Osteoblast (primary cell): ENCODE results near the gene COPRS. TPM values are rescaled to one million over a fixed set of nuclear protein-coding genes. Genes with fewer than 3 reads are reported as not detected.

Source experiments
- DNase-seq: peaks from one replicate; pipeline ENCODE4 v3.0.0; 2011; ENCODE audit warnings: low spot score, mixed read lengths; ENCODE audit not compliant: insufficient read length; ENCODE audit errors: missing footprints
- H2AFZ ChIP-seq: 2 replicates; pipeline ENCODE4 v1.6.0; 2011; ENCODE audit warnings: mild to moderate bottlenecking, low read length
- H3K27ac ChIP-seq: 2 replicates; pipeline ENCODE4 v1.5.1; 2011; ENCODE audit warnings: mild to moderate bottlenecking, low read depth, low read length, moderate library complexity
- H3K27me3 ChIP-seq: 2 replicates; pipeline ENCODE4 v1.6.0; 2012; ENCODE audit warnings: mild to moderate bottlenecking, control low read depth, inconsistent platforms, low read length, moderate library complexity; ENCODE audit not compliant: insufficient read depth
- H3K36me3 ChIP-seq: 2 replicates; pipeline ENCODE4 v1.5.1; 2011; ENCODE audit warnings: mild to moderate bottlenecking, low read length, control low read depth, moderate library complexity; ENCODE audit not compliant: insufficient read depth
- H3K4me1 ChIP-seq: 2 replicates; pipeline ENCODE4 v1.5.1; 2011; ENCODE audit warnings: mild to moderate bottlenecking, low read length, control low read depth, moderate library complexity; ENCODE audit not compliant: insufficient read depth
- H3K4me2 ChIP-seq: 2 replicates; pipeline ENCODE4 v1.6.0; 2011; ENCODE audit warnings: mild to moderate bottlenecking, low read length; ENCODE audit not compliant: insufficient read depth
- H3K4me3 ChIP-seq: fragments of 200-600 bp; sonication (generic); 3 replicates; pipeline ENCODE4 v1.5.1; 2012; ENCODE audit warnings: mild to moderate bottlenecking, low read length, inconsistent platforms; ENCODE audit not compliant: insufficient read depth
- H3K79me2 ChIP-seq: 2 replicates; pipeline ENCODE4 v1.6.0; 2012; ENCODE audit warnings: mild to moderate bottlenecking, low read length, control low read depth, inconsistent platforms; ENCODE audit not compliant: insufficient read depth
- H3K9me3 ChIP-seq: 2 replicates; pipeline ENCODE4 v1.5.1; 2011; ENCODE audit warnings: low read depth, low read length, control low read depth
- H4K20me1 ChIP-seq: 2 replicates; pipeline ENCODE4 v1.6.0; 2012; ENCODE audit warnings: mild to moderate bottlenecking, low read length, control low read depth; ENCODE audit not compliant: insufficient read depth
- CTCF ChIP-seq: IDR thresholded peaks from 2 replicates; pipeline ENCODE4 v1.5.1; 2011; ENCODE audit warnings: mild to moderate bottlenecking, low read depth, low read length, moderate library complexity; ENCODE audit errors: extremely low read depth
- total RNA-seq: library from RNA; depleted of rRNA; stranded (reverse); fragments of >200 nt; gene quantifications from 2 replicates; pipeline ENCODE4 v1.2.3, GENCODE V29; 2012

COPRS gene
- total RNA-seq, 1 donor, result 106 TPM

- Histone ChIP-seq H3K9me3 (no peaks in the 10 kb centered on the region), H3K4me1 (peaks cover 18% of the 10 kb centered on the region), H3K27ac (no peak overlapping the region), H3K4me3 (no peak overlapping the region), H4K20me1 (peaks cover 3% of the 10 kb centered on the region), H3K27me3 (no peaks in the 10 kb centered on the region), H3K4me2 (no peak overlapping the region), H2AFZ (no peak overlapping the region), H3K36me3 (peaks cover 79% of the 10 kb centered on the region), H3K79me2 (no peaks in the 10 kb centered on the region)
- TF ChIP-seq CTCF, result no peak
- DNase-seq, result peak; percentile 25
These were observed 21.3 kb upstream of the COPRS start for GRCh38 chr17:31880311-31880710.

GRCh38 chr17:31878703-31879073, 19.6 kb upstream of the COPRS start:
- TF ChIP-seq CTCF, result no peak
- H3K4me2 ChIP-seq, result no peak overlapping the region
- H3K27me3 ChIP-seq, result no peaks in the 10 kb centered on the region
- no peak overlapping the region for H2AFZ ChIP-seq
- no peak for DNase-seq
- peaks cover 79% of the 10 kb centered on the region for H3K36me3 ChIP-seq
- H3K9me3 ChIP-seq, result no peaks in the 10 kb centered on the region
- H3K4me3 ChIP-seq, result no peak overlapping the region
- H4K20me1 ChIP-seq, result peaks cover 3% of the 10 kb centered on the region
- H3K27ac ChIP-seq, result peak overlapping the region; percentile 59
- peaks cover 2% of the 10 kb centered on the region for H3K79me2 ChIP-seq
- peaks cover 18% of the 10 kb centered on the region for H3K4me1 ChIP-seq

GRCh38 chr17:31877911-31878702, 19.1 kb upstream of the COPRS start:
- Histone ChIP-seq H3K27me3 (no peaks in the 10 kb centered on the region), H3K27ac (peak overlapping the region; percentile 59), H3K9me3 (no peaks in the 10 kb centered on the region), H3K4me2 (peak overlapping the region; percentile 54), H3K4me1 (peaks cover 18% of the 10 kb centered on the region), H3K79me2 (peaks cover 2% of the 10 kb centered on the region), H4K20me1 (peaks cover 3% of the 10 kb centered on the region), H3K4me3 (peak overlapping the region; percentile 11), H3K36me3 (peaks cover 79% of the 10 kb centered on the region), H2AFZ (no peak overlapping the region)
- peak; percentile 51 for DNase-seq
- TF ChIP-seq CTCF, result no peak

GRCh38 chr17:31877341-31877740, 18.3 kb upstream of the COPRS start:
- H3K36me3 ChIP-seq, result peaks cover 80% of the 10 kb centered on the region
- no peak overlapping the region for H3K4me3 ChIP-seq
- H2AFZ ChIP-seq, result no peak overlapping the region
- peaks cover 2% of the 10 kb centered on the region for H3K79me2 ChIP-seq
- H3K9me3 ChIP-seq, result no peaks in the 10 kb centered on the region
- no peak overlapping the region for H3K4me2 ChIP-seq
- H3K27me3 ChIP-seq, result no peaks in the 10 kb centered on the region
- peak; percentile 69 for DNase-seq
- H4K20me1 ChIP-seq, result peaks cover 3% of the 10 kb centered on the region
- H3K27ac ChIP-seq, result no peak overlapping the region
- peaks cover 18% of the 10 kb centered on the region for H3K4me1 ChIP-seq
- TF ChIP-seq CTCF, result no peak
